ENCODE measurements around the gene MGAT3. TPM values are rescaled to one million over a fixed set of nuclear protein-coding genes. Genes with fewer than 3 reads are reported as not detected.

Gene MGAT3
- polyA plus RNA-seq, 4 donors: 14.6 to 27.5 (median 21.3) TPM

- DNase-seq (ENCODE audit: low read depth in 4 of 4, low spot score in 3 of 4): no peak
Measured at GRCh38 chr22:39469681-39470450, 13.1 kb downstream of the MGAT3 start.

GRCh38 chr22:39470451-39471291 lies 13.9 kb downstream of the MGAT3 start:
- no peak for DNase-seq (ENCODE audit: low read depth in 4 of 4, low spot score in 3 of 4)

GRCh38 chr22:39471381-39472141 lies 14.7 kb downstream of the MGAT3 start:
- DNase-seq (ENCODE audit: low read depth in 4 of 4, low spot score in 3 of 4): peak in 1 of 4 donors; percentile 60

GRCh38 chr22:39472570-39473556 lies 16.1 kb downstream of the MGAT3 start:
- DNase-seq (ENCODE audit: low read depth in 4 of 4, low spot score in 3 of 4): no peak

- no peak for DNase-seq (ENCODE audit: low read depth in 4 of 4, low spot score in 3 of 4)
Measured at GRCh38 chr22:39473851-39474250, 17.0 kb downstream of the MGAT3 start.

GRCh38 chr22:39474351-39475111 lies 17.7 kb downstream of the MGAT3 start:
- DNase-seq (ENCODE audit: low read depth in 4 of 4, low spot score in 3 of 4): no peak

- DNase-seq (ENCODE audit: low read depth in 4 of 4, low spot score in 3 of 4): no peak
Measured at GRCh38 chr22:39475337-39475736, 18.5 kb downstream of the MGAT3 start.

- no peak for DNase-seq (ENCODE audit: low read depth in 4 of 4, low spot score in 3 of 4)
Measured at GRCh38 chr22:39475902-39476301, 19.1 kb downstream of the MGAT3 start.

- no peak for DNase-seq (ENCODE audit: low read depth in 4 of 4, low spot score in 3 of 4)
Measured at GRCh38 chr22:39476664-39477063, 19.9 kb downstream of the MGAT3 start.

GRCh38 chr22:39477542-39477941 lies 20.7 kb downstream of the MGAT3 start:
- no peak for DNase-seq (ENCODE audit: low read depth in 4 of 4, low spot score in 3 of 4)

- no peak for DNase-seq (ENCODE audit: low read depth in 4 of 4, low spot score in 3 of 4)
Measured at GRCh38 chr22:39478441-39478850, 21.6 kb downstream of the MGAT3 start.

GRCh38 chr22:39479254-39479653 lies 22.4 kb downstream of the MGAT3 start:
- no peak for DNase-seq (ENCODE audit: low read depth in 4 of 4, low spot score in 3 of 4)

GRCh38 chr22:39480557-39480956 lies 23.7 kb downstream of the MGAT3 start:
- no peak for DNase-seq (ENCODE audit: low read depth in 4 of 4, low spot score in 3 of 4)

- no peak for DNase-seq (ENCODE audit: low read depth in 4 of 4, low spot score in 3 of 4)
Measured at GRCh38 chr22:39481054-39481453, 24.2 kb downstream of the MGAT3 start.

- DNase-seq (ENCODE audit: low read depth in 4 of 4, low spot score in 3 of 4): no peak
Measured at GRCh38 chr22:39481595-39481994, 24.8 kb downstream of the MGAT3 start.

- DNase-seq (ENCODE audit: low read depth in 4 of 4, low spot score in 3 of 4): no peak
Measured at GRCh38 chr22:39482768-39483167, 26.0 kb downstream of the MGAT3 start.

GRCh38 chr22:39486951-39487825 lies 30.4 kb downstream of the MGAT3 start:
- no peak for DNase-seq (ENCODE audit: low read depth in 4 of 4, low spot score in 3 of 4)

- no peak for DNase-seq (ENCODE audit: low read depth in 4 of 4, low spot score in 3 of 4)
Measured at GRCh38 chr22:39487826-39488520, 31.2 kb downstream of the MGAT3 start.

Data from left renal pelvis (tissue), 4 donors.